HG03571 (cell line): ENCODE results near the gene SDK2.
A peak's percentile ranks its signal among the peaks of the same experiment; 100 is the strongest.
"Not testable (repeated sequence)": the region's sequence is repeated elsewhere in the genome, so short reads cannot be mapped to it uniquely, and the experiment has no call there.

Source experiments
- ATAC-seq: cut with Tn5 transposase; IDR thresholded peaks from one replicate; pipeline ENCODE4 v1.9.1; 2021; ENCODE audit not compliant: unreplicated experiment

Gene SDK2

DNA sequence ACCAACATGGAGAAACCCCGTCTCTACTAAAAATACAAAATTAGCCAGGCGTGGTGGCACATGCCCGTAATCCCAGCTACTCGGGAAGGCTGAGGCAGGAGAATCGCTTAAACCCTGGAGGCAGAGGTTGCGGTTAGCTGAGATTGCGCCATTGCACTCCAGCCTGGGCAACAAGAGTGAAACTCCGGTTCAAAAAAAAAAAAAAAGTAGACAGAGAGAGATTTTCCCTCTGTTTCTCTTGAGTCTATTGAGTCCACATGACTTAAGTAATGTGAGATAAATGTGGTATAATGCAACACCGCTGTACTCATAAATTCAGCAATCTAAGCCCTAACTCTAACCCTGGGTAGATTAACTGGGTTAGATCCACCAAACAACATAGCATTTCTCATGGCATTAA lies 310.8 kb downstream of the SDK2 start:
- ATAC-seq = not testable (repeated sequence)

DNA sequence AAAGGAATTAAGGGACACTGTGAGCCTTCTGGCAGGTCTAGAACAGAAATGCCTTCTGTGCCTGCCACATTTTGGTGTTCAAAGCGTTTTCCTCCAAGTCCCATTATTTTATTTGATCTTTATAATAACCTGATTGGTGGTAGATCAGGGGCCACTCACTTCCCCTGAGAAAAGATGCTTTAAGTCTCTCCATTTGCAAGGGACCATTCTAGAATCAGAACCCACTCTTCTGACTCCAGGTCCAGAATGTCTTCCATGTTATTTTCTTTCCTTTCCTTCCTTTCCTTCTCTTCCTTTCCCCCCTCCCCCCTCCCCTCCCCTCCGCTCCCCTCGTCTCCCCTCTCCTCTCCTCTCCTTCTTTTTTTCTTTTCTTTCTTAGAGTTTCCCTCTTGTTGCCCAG lies 313.2 kb downstream of the SDK2 start:
- no peak for ATAC-seq

DNA sequence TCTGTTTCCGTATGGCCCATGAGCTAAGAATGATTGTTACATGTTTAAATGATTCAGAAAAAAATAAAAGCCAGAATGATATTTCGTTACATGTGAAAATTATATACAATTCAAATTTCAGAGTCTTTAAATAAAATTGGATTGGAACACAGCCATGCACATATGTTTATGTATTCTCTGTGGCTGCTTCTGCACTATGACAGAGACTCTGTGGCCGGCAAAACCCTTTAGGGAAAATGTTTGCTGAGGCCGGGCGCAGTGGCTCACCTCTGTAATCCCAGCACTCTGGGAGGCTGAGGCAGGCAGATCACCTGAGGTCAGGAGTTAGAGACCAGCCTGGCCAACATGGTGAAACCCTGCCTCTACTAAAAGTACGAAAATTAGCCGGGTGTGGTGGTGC lies 316.6 kb downstream of the SDK2 start:
- no peak for ATAC-seq

DNA sequence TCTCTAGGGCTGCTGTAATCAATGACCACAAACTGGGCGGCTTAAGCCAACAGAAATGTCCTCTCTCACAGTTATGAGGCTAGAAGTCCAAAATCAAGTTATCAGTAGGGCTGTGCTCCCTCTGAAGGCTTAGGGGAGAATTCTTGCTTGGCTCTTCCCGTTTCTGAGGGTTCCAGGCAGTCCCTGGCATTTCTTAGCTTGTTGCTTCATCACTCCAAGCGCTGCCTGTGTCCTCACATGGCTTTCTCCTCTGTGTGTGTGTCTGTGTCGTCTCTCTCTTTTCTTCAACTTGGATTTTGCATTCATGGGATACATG lies 318.8 kb downstream of the SDK2 start:
- no peak for ATAC-seq

DNA sequence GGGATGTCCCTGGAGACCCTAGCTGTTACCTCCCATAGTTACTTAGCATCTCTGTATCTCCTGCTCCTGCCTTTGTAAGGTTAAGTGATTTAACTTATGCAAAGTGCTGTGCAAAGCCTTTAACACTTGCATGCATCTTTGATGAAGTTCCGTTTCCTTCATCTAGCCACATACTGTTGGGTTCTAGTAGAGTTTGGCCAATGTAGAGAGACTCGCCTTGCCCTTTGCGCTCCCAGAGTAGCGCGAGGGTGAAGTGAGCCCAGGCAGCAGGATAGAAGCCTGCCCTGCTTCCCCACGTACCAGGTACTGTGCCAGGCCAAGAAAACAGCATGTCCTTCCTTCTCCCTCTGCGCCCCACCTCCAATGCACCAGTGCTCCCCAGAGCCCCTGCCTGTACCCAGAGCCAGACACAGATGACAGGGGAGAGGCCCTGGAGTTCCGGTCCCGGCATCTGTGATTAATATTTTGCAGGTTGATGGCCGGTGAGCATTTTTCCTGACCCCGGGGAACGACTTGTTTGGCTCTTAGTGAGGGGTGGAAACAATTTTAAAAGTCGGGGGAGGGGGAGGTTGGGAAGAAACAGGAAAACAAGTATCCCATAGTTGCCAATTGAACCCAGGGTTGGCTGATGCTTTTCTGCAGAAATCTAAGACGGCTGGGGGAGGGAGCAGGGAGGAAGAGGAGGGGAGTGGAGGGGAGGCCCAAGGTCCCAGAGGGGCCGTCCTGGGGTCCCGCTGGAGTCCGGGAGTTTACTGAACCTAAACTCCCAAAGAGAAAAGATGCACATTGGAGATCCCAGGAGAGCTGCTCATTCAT lies 319.3 kb downstream of the SDK2 start:
- no peak for ATAC-seq

DNA sequence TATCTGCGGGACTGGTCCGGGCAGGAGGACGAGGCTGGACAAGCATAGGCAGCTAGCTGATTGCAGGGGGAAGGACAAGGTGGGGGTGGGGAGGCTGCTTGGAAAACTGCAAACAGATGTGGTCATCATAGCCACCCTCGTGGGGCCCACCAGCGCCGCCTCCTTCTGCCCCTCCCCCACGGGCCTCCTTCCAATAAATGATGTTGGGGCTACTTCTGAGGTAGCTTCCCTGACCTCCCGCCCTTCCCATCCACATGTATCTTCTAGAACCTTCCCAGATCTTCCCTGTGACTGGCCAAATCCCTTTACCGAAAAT lies 320.1 kb downstream of the SDK2 start:
- ATAC-seq = no peak

DNA sequence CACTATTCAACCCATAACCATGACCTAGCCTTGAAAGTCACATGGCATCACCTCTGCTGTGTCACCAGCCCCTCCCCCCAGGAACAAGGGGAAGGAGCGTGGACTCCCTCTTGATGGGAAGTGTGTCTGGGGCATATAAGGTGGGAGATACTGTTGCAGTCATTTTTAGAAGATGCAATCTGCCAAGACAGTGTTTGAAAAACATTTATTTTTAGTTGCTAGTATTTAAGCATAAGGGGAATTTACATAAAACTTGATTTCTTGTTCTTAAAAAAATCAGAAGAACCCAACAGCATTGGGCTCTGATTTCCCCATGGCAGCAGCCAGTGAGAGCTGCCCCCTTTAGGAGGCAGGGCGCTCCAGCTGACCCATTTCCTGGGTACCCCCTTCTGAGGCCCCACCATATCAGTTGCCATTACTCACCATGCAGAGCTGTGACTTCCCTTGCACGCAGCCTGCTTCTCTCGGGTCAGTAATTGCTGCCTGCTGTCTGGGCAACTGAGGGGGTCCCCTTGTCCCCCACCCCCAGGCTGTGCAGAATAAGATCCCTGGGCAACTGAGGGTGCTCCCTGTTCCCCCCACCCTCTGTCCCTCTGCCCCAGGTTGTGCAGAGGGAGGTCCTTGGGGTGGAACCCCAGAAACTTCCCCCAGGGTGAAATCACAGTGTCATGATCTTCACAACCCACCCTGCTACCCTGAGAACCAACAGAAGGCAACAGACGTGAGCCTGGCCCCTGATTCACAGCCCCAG lies 320.7 kb downstream of the SDK2 start:
- ATAC-seq = no peak

DNA sequence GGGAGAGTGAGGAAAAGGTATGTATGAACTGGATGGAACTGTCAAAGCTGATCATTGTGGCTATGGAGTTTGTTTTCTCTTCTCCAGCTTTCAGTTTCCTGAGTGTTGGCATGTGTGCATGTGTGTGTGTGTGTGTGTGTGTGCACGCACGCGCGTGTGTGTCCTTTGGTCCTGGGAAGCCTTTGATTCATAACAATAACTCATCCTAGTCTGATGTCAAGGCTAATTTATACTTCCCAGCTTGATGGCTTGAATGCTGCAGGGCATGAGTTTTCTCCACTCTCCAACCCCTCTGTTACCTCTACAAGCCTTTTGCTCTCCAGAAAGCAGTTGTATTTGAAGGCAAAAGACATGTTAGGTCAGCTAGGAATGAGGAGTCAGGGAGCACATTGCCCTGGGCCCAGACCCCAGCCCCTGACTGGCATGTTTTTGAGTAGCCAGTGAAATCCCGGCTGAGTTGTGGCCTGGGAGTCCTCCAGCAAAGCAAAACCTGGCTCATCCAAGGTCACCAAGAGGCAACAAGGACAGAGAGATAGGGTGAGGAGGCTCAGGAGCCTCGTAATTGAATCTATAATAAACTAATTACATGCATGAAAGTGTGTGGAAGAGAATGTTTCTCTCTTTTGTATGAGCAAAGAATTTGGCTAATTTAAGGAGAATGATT lies 323.5 kb downstream of the SDK2 start:
- no peak for ATAC-seq

DNA sequence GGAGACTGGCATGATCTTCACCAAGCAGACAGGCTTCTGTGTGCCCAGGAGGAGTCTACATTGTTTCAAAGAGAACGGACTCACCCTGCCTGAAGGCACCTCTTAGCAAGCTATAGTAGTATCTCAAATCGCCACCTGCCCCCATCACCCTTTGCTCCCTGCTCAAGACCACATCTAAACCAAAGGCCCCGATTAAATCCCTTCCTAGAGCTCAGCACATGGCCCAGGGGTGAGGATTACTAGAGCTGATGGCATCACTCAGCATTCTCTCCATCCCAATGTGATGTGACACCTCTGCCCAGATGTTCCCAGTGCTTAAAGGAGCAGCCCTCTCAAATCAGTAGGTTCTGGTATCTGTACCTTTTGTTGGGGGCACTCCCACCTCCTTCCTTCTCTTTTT lies 324.5 kb downstream of the SDK2 start:
- ATAC-seq = no peak

DNA sequence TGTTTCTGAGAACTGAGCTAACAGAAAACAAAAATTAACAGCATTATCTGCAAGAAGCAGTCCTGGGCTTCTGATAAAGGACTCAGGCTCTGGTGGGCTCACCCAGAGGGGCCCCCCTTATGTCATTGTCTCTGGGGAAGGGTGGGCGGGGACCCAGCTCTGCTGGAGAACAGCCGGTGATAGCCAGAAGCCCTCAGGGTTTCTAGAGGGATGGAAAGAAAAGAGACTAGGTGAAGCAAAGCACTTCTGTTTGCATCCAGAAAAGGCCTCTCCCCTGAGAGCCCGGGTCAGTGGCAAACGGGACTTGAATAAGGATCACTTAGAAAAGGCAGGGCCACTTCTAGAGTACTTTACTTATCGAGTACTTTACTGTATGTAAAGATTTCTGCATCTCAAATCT lies 325.4 kb downstream of the SDK2 start:
- no peak for ATAC-seq

DNA sequence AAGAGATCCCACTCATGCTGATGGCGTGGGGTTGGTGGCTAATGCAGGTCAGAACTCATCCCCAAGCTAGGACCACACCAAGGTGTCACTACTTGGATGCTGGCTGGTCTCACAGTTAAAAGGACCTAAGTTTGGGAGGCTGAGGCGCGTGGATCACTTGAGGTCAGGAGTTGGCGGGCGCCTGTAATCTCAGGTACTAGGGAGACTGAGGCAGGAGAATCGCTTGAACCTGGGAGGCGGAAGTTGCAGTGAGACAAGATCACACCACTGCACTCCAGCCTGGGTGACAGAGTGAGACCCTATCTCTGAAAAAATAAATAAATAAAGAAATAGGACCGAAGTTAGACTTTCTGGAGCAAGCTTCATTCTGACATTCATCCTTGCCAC lies 325.8 kb downstream of the SDK2 start:
- no peak for ATAC-seq

DNA sequence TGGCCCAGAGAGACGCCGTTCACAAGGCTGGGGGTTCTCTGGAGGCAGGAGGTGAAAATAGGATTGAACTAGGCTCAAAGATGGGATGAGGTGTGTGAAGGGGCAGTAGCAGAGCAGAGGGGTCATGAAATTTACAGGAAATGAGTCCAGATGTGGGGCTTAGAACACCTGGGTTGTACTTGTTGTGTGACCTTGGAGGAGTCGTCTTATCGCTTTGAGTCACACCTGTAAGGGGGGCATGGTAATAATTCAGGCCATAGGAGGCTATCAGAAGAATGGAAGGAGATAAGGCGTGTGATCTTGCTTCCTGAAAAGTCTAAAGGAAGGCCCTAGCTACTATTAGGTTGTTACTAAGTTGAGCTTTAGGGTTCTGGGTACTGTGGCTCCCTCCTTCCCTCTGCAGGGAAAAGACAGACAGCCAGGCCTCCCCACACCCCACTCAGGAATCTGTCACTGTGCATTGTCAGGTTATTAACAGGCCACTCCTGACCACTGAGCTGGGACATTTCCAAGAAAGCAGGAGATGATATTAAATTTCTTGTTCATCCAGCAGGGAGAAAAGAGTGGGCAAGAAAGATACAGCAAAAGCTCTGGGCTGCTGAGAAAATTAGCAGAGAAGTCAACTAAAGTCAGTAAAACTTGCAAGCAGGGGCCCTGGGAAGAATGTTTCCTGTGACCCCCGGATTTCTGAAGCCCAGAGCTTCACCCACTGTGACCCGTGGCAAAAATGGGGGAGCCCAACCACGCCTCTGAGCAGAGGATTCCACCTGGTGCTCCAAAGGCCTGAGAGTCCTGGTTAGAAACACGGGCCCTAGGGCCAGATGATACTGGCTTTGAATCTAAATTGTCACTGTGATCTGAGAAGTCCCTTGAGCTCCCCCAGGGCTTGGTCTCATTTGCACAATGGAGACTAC lies 326.5 kb downstream of the SDK2 start:
- ATAC-seq = no peak

DNA sequence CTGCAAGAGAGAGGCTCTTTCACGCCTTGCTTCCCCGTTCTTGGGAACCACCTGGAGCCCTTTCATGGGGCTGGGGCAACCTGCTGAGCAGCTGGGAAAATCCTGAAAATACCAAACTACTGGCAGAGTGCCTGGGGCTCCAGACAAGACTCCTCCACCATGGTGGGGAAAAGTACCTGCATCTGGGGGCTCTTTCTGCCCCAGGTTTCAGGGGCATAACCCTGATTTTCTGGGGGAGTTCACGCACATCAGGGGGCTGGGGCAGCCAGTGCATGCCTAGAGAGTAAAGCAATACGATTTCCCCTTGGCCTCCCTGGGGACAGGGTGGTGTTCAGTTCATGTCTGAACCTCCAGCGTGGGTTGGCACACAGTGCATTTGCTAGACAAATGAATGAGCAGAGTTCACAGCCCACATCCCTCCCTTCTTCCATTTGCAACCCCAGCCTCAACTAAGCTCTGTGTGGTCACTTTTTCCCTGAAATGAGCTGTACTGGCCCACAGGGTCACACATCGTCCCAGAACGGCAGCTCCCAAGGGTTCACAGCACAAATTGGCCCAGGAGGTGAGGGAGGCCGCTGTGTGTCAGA lies 327.2 kb downstream of the SDK2 start:
- ATAC-seq = peak; percentile 46

DNA sequence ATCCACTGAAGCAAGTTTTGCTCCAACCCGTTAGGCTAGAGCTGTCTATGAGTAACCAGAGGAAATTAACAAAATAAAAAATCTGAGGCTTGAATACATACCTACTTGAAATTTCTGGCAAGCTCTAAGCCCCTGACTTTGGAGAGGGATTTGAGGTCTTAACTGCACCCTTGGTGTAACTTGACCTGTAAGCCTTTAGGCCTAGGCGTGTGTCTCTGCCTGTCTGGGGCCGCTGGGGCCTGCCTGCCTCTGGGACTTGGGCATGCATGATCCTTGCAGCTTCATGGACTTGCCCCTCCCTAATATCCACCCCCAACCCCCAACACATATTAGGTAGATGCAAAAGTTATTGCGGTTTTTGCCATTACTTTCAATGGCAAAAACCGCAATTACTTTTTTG lies 328.8 kb downstream of the SDK2 start:
- no peak for ATAC-seq

DNA sequence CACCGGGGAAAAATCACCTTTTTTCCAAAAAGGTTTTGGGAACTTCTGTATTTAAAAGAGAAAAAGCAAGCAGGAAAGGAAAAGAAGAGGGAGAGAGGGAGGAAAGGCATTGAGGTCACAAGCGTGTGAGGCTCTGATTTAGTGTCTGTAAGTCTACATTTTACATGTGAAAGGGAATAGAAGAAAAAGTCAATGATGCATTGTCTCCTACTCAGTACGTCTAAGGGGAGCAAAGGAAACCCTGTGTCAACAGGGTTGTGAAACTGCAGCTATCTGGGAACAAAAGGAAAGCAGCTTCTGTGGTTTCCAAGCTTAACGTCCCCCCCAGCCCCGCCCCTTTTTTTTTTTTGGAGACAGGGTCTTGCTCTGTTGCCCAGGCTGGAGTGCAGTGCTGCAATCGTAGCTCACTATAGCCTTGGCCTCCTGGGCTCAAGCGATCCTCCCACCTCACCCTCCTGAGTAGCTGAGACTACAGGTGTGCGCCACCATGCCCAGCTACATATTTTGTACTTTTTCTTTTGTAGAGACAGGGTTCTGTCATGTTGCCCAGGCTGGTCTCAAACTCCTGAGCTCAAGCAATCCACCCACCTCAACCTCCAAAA lies 330.6 kb downstream of the SDK2 start:
- no peak for ATAC-seq

DNA sequence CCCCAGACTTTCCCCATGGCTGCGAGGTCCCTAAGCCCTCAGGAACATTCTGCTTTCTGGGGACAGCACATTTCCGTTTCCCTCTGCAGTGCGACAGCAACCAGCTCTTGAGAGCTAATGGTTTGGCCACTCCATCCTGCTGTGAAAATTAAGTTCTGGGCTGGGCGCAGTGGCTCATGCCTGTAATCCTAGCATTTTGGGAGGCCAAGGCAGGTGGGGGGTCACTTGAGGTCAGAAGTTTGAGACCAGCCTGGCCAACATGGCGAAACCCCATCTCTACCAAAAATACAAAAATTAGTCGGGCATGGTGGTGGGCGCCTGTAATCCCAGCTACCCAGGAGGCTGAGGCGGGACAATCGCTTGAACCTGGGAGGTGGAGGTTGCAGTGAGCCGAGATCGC lies 331.4 kb downstream of the SDK2 start:
- not testable (repeated sequence) for ATAC-seq

DNA sequence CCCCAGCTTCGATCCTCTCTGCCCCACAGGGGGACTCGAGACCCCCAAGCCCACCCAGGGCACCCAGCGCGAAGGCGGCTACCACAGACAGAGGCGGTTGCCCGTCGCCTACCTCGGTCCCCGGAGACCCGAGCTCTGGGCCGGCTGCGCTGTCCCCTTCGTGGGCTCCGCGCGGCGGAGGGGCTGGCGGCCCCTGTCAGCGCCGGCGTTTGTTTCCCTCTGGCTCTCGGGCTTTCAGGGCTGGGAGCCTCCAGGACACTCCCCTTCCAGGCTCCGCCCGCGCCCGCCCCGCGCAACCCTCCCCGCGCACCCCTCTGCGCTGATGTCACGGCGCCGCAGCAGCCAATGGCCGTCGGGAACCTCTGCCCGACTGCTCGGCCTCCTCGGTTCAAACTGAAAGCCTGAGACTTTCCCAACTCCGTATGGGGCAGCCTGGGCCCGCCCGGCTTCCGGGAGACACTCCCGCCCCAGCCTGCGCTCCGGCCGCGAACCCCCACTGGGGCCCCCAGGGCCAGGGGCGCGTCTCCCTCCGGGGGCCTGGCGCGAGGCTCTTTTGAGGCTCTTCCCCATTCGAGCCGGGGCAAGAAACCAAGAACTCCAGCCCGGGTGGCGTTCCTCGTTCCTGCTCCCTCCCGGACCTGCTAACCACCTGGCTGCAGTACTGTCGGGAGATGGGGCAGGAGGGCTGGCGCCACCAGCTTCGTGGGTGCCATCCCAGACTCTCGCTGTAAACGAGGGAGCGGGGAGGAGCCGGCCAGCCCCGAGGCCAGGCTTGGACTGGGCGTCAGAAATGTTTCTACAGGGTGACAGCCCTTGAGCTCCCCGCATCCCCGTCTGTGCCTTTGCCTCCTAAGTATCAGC lies 332.2 kb downstream of the SDK2 start, which contains the start of gene CDC42EP4:
Gene CDC42EP4 (minus strand): TSS at position 221 of the 861 bp plus-strand sequence. CDS start 25,501 bp downstream, outside the sequence.
- ATAC-seq = peak; percentile 83

DNA sequence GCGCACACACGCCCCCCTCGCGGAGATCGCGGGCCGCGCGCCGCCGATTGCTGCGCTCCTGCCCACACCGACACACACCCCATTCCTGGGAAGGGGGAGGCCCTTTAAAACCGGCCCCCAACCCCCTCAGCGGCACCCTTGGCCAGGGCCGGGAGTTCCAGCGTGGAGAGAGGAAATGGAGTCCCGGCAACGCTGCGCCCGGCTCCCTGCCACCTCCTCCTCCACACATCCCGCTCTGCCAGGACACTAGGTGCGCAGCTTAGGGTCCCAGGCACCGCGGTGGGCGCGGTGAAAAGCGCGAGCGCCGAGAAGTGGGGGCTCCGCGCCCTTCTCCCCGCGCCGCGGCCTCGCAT lies 332.8 kb downstream of the SDK2 start:
- peak; percentile 8 for ATAC-seq
